Spleen (tissue), 11 donors: ENCODE results near the gene ZNF514. TPM values are rescaled to one million over a fixed set of nuclear protein-coding genes. Genes with fewer than 3 reads are reported as not detected.
"Not testable (repeated sequence)": the region's sequence is repeated elsewhere in the genome, so short reads cannot be mapped to it uniquely, and the experiment has no call there.

Experiments
- DNase-seq: peaks from one replicate; pipeline ENCODE4 v3.0.0-alpha.2; 2020
- H3K27ac ChIP-seq, 8 donors: fragments of 200-600 bp; sonication (generic) in 7 of 8; 1 replicate in 4 of 8; 2 replicates in 4 of 8; pipeline versions ENCODE4 v1.5.0 to v1.8.0; 2016 to 2021; ENCODE audit warnings: inconsistent platforms in 4 of 8, mild to moderate bottlenecking in 4 of 8, moderate library complexity in 1 of 8
- H3K27me3 ChIP-seq, 7 donors: fragments of 200-600 bp; sonication (generic) in 6 of 7; replicated peaks in 1 of 7; 1 replicate in 4 of 7; 2 replicates in 3 of 7; pipeline versions ENCODE4 v1.5.0 to v1.8.0; 2016 to 2021; ENCODE audit warnings: inconsistent platforms in 3 of 7, mild to moderate bottlenecking in 1 of 7
- H3K36me3 ChIP-seq, 6 donors: fragments of 200-600 bp; sonication (generic) in 5 of 6; 1 replicate in 4 of 6; 2 replicates in 2 of 6; pipeline versions ENCODE4 v1.5.0 to v1.8.0; 2016 to 2021; ENCODE audit warnings: inconsistent platforms in 2 of 6
- H3K4me1 ChIP-seq, 6 donors: fragments of 200-600 bp; sonication (generic) in 5 of 6; 1 replicate in 3 of 6; 2 replicates in 3 of 6; pipeline versions ENCODE4 v1.5.0 to v1.8.0; 2016 to 2021; ENCODE audit warnings: inconsistent platforms in 3 of 6
- H3K4me3 ChIP-seq, 8 donors: fragments of 200-600 bp; sonication (generic) in 7 of 8; 1 replicate in 4 of 8; 2 replicates in 4 of 8; pipeline versions ENCODE4 v1.5.0 to v1.8.0; 2016 to 2021; ENCODE audit warnings: inconsistent platforms in 4 of 8, mild to moderate bottlenecking in 4 of 8, moderate library complexity in 2 of 8
- H3K9me3 ChIP-seq, 8 donors: fragments of 200-600 bp; sonication (generic) in 7 of 8; 1 replicate in 4 of 8; 2 replicates in 4 of 8; pipeline versions ENCODE4 v1.5.0 to v1.8.0; 2016 to 2021; ENCODE audit warnings: inconsistent platforms in 4 of 8
- CTCF ChIP-seq, 11 experiments: fragments of 200-600 bp in 7 of 11; fragments of 450-650 bp in 4 of 11; sonication (generic) in 4 of 11; IDR thresholded peaks in 8 of 11; conservative IDR thresholded peaks in 3 of 11; 1 replicate in 7 of 11; 2 replicates in 4 of 11; pipeline versions ENCODE4 v1.4.0 to v1.8.0; 2016 to 2021; ENCODE audit warnings: antibody characterized with exemption in 11 of 11, inconsistent platforms in 4 of 11, mild to moderate bottlenecking in 1 of 11
- POLR2A ChIP-seq, 3 donors: fragments of 450-650 bp; IDR thresholded peaks; one replicate each; pipeline ENCODE4 v1.5.1; 2017; ENCODE audit warnings: antibody characterized with exemption in 3 of 3, mild to moderate bottlenecking in 1 of 3
- POLR2AphosphoS5 ChIP-seq, 3 donors: sonication (generic); formaldehyde crosslinking; IDR thresholded peaks; one replicate each; pipeline ENCODE4 v1.5.1; 2017; ENCODE audit warnings: antibody characterized with exemption in 3 of 3
- WGBS, 5 donors: extraction: QIAGEN DNeasy Blood & Tissue Kit in 3 of 5; methylation state at CpG; one replicate each; pipeline versions ENCODE4 v1.1.5 to v1.1.7; 2013 to 2018; 5-methylcytosine and 5-hydroxymethylcytosine counted together
- intact Hi-C: fragments of 100-400 bp; cut with DNase I; formaldehyde crosslinking; loops from one replicate; pipeline ENCODE4 v1.15.0; 2023; ENCODE audit warnings: low total_unique reads
- polyA plus RNA-seq, 3 donors: library from polyadenylated mRNA; stranded (reverse); fragments of 200-250 nt; gene quantifications; one replicate each; pipeline ENCODE4 v1.2.1, GENCODE V29; 2013
- total RNA-seq, 7 donors: library from RNA; depleted of rRNA in 3 of 7; stranded (reverse); fragments of >200 nt in 3 of 7; fragmentation: NEBNext Ultra II Directional in 4 of 7; extraction: Animal tissue kit (Norgen Biotek cat#: 25700) in 4 of 7; gene quantifications; one replicate each; pipeline versions ENCODE4 v1.1.0 to v1.2.1, GENCODE V29; 2016 to 2021
- donor health status: healthy with polysubstance abuse.
- donor health status: DM: no; HTN: no; CAD: no; lungs with moderate emphysema.
- donor health status: DM: no; HTN: no; CAD: no.
- donor health status: Bipolar disorder and iron deficiency.
- donor health status: healthy.
- donor health status: DM: no; HTN: no; CAD: no.
- donor health status: DM: yes; HTN: yes; CAD: no.

Gene ZNF514
- total and polyA plus RNA-seq, 10 donors: 8.3 to 23.1 (median 16.6) TPM

GRCh38 chr2:95104606-95105005 is 55.0 kb downstream of the ZNF514 start:
- 92 to 97% (median 95%) methylated on average over 8 of the region's 8 CpGs for WGBS, 5 donors
- no peak for TF ChIP-seq POLR2A (IDR thresholded peaks at IDR 0.05)
- TF ChIP-seq POLR2AphosphoS5 (IDR thresholded peaks at IDR 0.05): no peak
- TF ChIP-seq CTCF (IDR thresholded peaks at IDR 0.05 in 8 of 11, conservative IDR thresholded peaks at IDR 0.05 in 3 of 11): no peak
- Histone ChIP-seq H3K27me3 (no peaks in the 10 kb centered on the region), H3K36me3 (peaks cover 3 to 100% (median 99%) of the 10 kb centered on the region in 6 donors), H3K9me3 (no peaks in the 10 kb centered on the region), H3K27ac (no peak overlapping the region), H3K4me3 (no peak overlapping the region), H3K4me1 (no peaks in the 10 kb centered on the region)
- no peak for DNase-seq
- intact Hi-C loops: no loop called here

- Histone ChIP-seq H3K36me3 (peaks cover 3 to 98% (median 74%) of the 10 kb centered on the region in 6 donors), H3K4me3 (no peak overlapping the region), H3K4me1 (no peaks in the 10 kb centered on the region), H3K27ac (no peak overlapping the region), H3K27me3 (no peaks in the 10 kb centered on the region), H3K9me3 (peaks cover 0 to 20% (median 13%) of the 10 kb centered on the region in 8 donors)
- TF ChIP-seq CTCF (IDR thresholded peaks at IDR 0.05 in 8 of 11, conservative IDR thresholded peaks at IDR 0.05 in 3 of 11) (no peak), POLR2AphosphoS5 (IDR thresholded peaks at IDR 0.05) (no peak), POLR2A (IDR thresholded peaks at IDR 0.05) (no peak)
- 89 to 93% (median 91%) methylated on average over 2 of the region's 2 CpGs for WGBS, 5 donors
- DNase-seq: no peak
- intact Hi-C loops: no loop called here
Measured at GRCh38 chr2:95099910-95100309, 59.7 kb downstream of the ZNF514 start.

- intact Hi-C loops, H3K27ac ChIP-seq, H3K4me1 ChIP-seq, H3K4me3 ChIP-seq, H3K27me3 ChIP-seq, DNase-seq: not testable (repeated sequence)
- peaks cover 0 to 20% (median 13%) of the 10 kb centered on the region in 8 donors for H3K9me3 ChIP-seq
- WGBS, 5 donors: 94 to 96% (median 95%) methylated on average over 5 of the region's 5 CpGs
- peaks cover 3 to 98% (median 65%) of the 10 kb centered on the region in 6 donors for H3K36me3 ChIP-seq
Measured at GRCh38 chr2:95098273-95098672, 61.4 kb downstream of the ZNF514 start.

Other genes with a start within 250 kb of the ZNF514 start
- 10 to 100 TPM in 3 of 7 donors, 1 to 10 TPM in 4; 4.7 to 18.8 (median 8.1) TPM for gene MAL, start 134.1 kb downstream of the ZNF514 start, total RNA-seq
- gene MAL, start 134.1 kb downstream of the ZNF514 start, polyA plus RNA-seq: 10 to 100 TPM in 1 of 3 donors, 1 to 10 TPM in 2; 8.4 to 12.7 (median 9.0) TPM
- 10 to 100 TPM; 37.5 to 63.6 (median 45.8) TPM for gene MRPS5, start 38.0 kb downstream of the ZNF514 start, total RNA-seq
- 10 to 100 TPM; 53.4 to 92.2 (median 82.7) TPM for gene MRPS5, start 38.0 kb downstream of the ZNF514 start, polyA plus RNA-seq
- 1 to 10 TPM; 4.0 to 8.3 (median 5.1) TPM for gene ZNF2, start 6.0 kb upstream of the ZNF514 start, total RNA-seq
- 1 to 10 TPM; 1.5 to 1.9 (median 1.5) TPM for gene ZNF2, start 6.0 kb upstream of the ZNF514 start, polyA plus RNA-seq
- gene ZNF892, start 47.7 kb upstream of the ZNF514 start, total RNA-seq: 10 to 100 TPM in 1 of 7 donors, 1 to 10 TPM in 6; 4.6 to 10.8 (median 6.2) TPM
- under 1 TPM; 0.13 to 0.77 (median 0.29) TPM for gene ZNF892, start 47.7 kb upstream of the ZNF514 start, polyA plus RNA-seq
- 1 to 10 TPM in 6 of 7 donors, under 1 TPM in 1; 0.50 to 4.9 (median 2.7) TPM for gene PROM2, start 114.6 kb upstream of the ZNF514 start, total RNA-seq
- gene PROM2, start 114.6 kb upstream of the ZNF514 start, polyA plus RNA-seq: under 1 TPM; 0.21 to 0.74 (median 0.52) TPM
- 1 to 10 TPM; 2.6 to 5.2 (median 4.2) TPM for gene KCNIP3, start 137.5 kb upstream of the ZNF514 start, total RNA-seq
- 1 to 10 TPM in 1 of 3 donors, under 1 TPM in 2; 0.59 to 1.8 (median 0.85) TPM for gene KCNIP3, start 137.5 kb upstream of the ZNF514 start, polyA plus RNA-seq
- gene FAHD2A, start 242.9 kb upstream of the ZNF514 start, total RNA-seq: 10 to 100 TPM; 16.3 to 23.7 (median 18.7) TPM
- gene FAHD2A, start 242.9 kb upstream of the ZNF514 start, polyA plus RNA-seq: 10 to 100 TPM; 10.9 to 17.5 (median 14.0) TPM